Common myeloid progenitor, CD34-positive (primary cell): ENCODE results near the gene ADH1B.

Source experiments
- CTCF ChIA-PET: fragments of 350-600 bp; sonication (Branson Sonifier 250); formaldehyde crosslinking; loops from one replicate; lab custom pipeline; 2021; ENCODE audit warnings: antibody characterized with exemption; lab: Charles Lee
- POLR2A ChIA-PET: fragments of 350-600 bp; sonication (Branson Sonifier 250); formaldehyde crosslinking; loops from one replicate; lab custom pipeline; 2021; ENCODE audit warnings: antibody characterized with exemption; lab: Charles Lee
- DNase-seq, 3 donors: peaks; one replicate each; pipeline versions ENCODE4 v3.0.0 to v3.0.0-alpha.2; 2013
- H3K27ac ChIP-seq, 2 experiments: 1 replicate in 1 of 2; 2 replicates in 1 of 2; pipeline ENCODE4 v1.7.0; 2013; ENCODE audit warnings: inconsistent platforms in 2 of 2, low read length in 2 of 2, mild to moderate bottlenecking in 2 of 2, low read depth in 1 of 2, moderate library complexity in 1 of 2; ENCODE audit not compliant: severe bottlenecking in 2 of 2, insufficient read depth in 1 of 2, poor library complexity in 1 of 2
- H3K27me3 ChIP-seq, 5 experiments: replicated peaks in 2 of 5; 1 replicate in 3 of 5; 2 replicates in 2 of 5; pipeline versions ENCODE4 v1.6.1 to v1.7.0; 2013; ENCODE audit warnings: low read length in 4 of 5, mild to moderate bottlenecking in 2 of 5, moderate library complexity in 2 of 5, inconsistent platforms in 1 of 5; ENCODE audit not compliant: insufficient read depth in 5 of 5, control insufficient read depth in 4 of 5
- H3K36me3 ChIP-seq, 4 experiments: 1 replicate in 2 of 4; 2 replicates in 2 of 4; pipeline versions ENCODE4 v1.6.1 to v1.7.0; 2013; ENCODE audit warnings: low read length in 3 of 4, control low read depth in 1 of 4, mild to moderate bottlenecking in 1 of 4; ENCODE audit not compliant: control insufficient read depth in 4 of 4, insufficient read depth in 4 of 4
- H3K4me1 ChIP-seq, 4 experiments: 1 replicate in 3 of 4; 2 replicates in 1 of 4; pipeline versions ENCODE4 v1.6.1 to v1.7.1; 2013; ENCODE audit warnings: low read length in 3 of 4, mild to moderate bottlenecking in 3 of 4, control low read depth in 1 of 4, inconsistent platforms in 1 of 4, moderate library complexity in 1 of 4; ENCODE audit not compliant: control insufficient read depth in 4 of 4, insufficient read depth in 4 of 4; ENCODE audit errors: control extremely low read depth in 1 of 4
- H3K4me3 ChIP-seq, 7 experiments: 1 replicate in 4 of 7; 2 replicates in 3 of 7; pipeline versions ENCODE4 v1.5.1 to v1.7.0; 2013; ENCODE audit warnings: mild to moderate bottlenecking in 7 of 7, low read length in 6 of 7, moderate library complexity in 6 of 7, inconsistent platforms in 2 of 7, low read depth in 2 of 7, control low read depth in 1 of 7; ENCODE audit not compliant: insufficient read depth in 4 of 7, control insufficient read depth in 1 of 7; ENCODE audit errors: extremely low read depth in 1 of 7
- H3K9me3 ChIP-seq, 5 experiments: 1 replicate in 4 of 5; 2 replicates in 1 of 5; pipeline versions ENCODE4 v1.6.1 to v1.7.1; 2013; ENCODE audit warnings: low read length in 4 of 5, mild to moderate bottlenecking in 2 of 5, inconsistent platforms in 1 of 5, low read depth in 1 of 5, moderate library complexity in 1 of 5; ENCODE audit not compliant: control insufficient read depth in 4 of 5, insufficient read depth in 2 of 5; ENCODE audit errors: control extremely low read depth in 1 of 5
- WGBS: methylation state at CpG from one replicate; pipeline ENCODE4 v1.1.5; 2013; ENCODE audit not compliant: insufficient coverage; 5-methylcytosine and 5-hydroxymethylcytosine counted together

The ADH1B gene

GRCh38 chr4:99305638-99306400 lies 15.4 kb downstream of the ADH1B start:
- no peak overlapping the region for H3K27ac ChIP-seq
- WGBS: 95% methylated on average over 9 of the region's 11 CpGs
- CTCF ChIA-PET: no interaction called here
- H3K27me3 ChIP-seq: no peaks in the 10 kb centered on the region
- DNase-seq: no peak
- no peaks in the 10 kb centered on the region for H3K4me1 ChIP-seq
- H3K4me3 ChIP-seq: no peak overlapping the region
- H3K36me3 ChIP-seq: no peaks in the 10 kb centered on the region
- POLR2A ChIA-PET: no interaction called here
- no peaks in the 10 kb centered on the region for H3K9me3 ChIP-seq

GRCh38 chr4:99301376-99302164 lies 19.6 kb downstream of the ADH1B start:
- ChIA-PET CTCF (no interaction called here), POLR2A (no interaction called here)
- no peak for DNase-seq
- H3K9me3 ChIP-seq: peaks cover 0 to 1% (median 0%) of the 10 kb centered on the region in 5 experiments
- H3K4me3 ChIP-seq: no peak overlapping the region
- no peaks in the 10 kb centered on the region for H3K4me1 ChIP-seq
- WGBS: 96% methylated on average over 4 of the region's 7 CpGs
- H3K36me3 ChIP-seq: no peaks in the 10 kb centered on the region
- no peak overlapping the region for H3K27ac ChIP-seq
- H3K27me3 ChIP-seq: no peaks in the 10 kb centered on the region

GRCh38 chr4:99300934-99301333 lies 20.3 kb downstream of the ADH1B start:
- no peaks in the 10 kb centered on the region for H3K36me3 ChIP-seq
- H3K27me3 ChIP-seq: no peaks in the 10 kb centered on the region
- WGBS: no CpG with 5 or more reads among the region's 4 CpGs
- ChIA-PET POLR2A (no interaction called here), CTCF (no interaction called here)
- no peak overlapping the region for H3K27ac ChIP-seq
- no peak overlapping the region for H3K4me3 ChIP-seq
- H3K4me1 ChIP-seq: no peaks in the 10 kb centered on the region
- H3K9me3 ChIP-seq: peaks cover 0 to 1% (median 0%) of the 10 kb centered on the region in 5 experiments
- no peak for DNase-seq

GRCh38 chr4:99293357-99293756 lies 27.8 kb downstream of the ADH1B start:
- ChIA-PET CTCF (no interaction called here), POLR2A (no interaction called here)
- no peak overlapping the region for H3K27ac ChIP-seq
- 96% methylated on average over 4 of the region's 5 CpGs for WGBS
- H3K36me3 ChIP-seq: no peaks in the 10 kb centered on the region
- DNase-seq: no peak
- H3K9me3 ChIP-seq: peaks cover 0 to 14% (median 3%) of the 10 kb centered on the region in 5 experiments
- no peaks in the 10 kb centered on the region for H3K27me3 ChIP-seq
- no peaks in the 10 kb centered on the region for H3K4me1 ChIP-seq
- H3K4me3 ChIP-seq: no peak overlapping the region

- ChIA-PET CTCF (no interaction called here), POLR2A (no interaction called here)
- Histone ChIP-seq H3K27me3 (no peaks in the 10 kb centered on the region), H3K4me3 (no peak within 1 kb of the TSS), H3K36me3 (no peaks in the 10 kb centered on the region), H3K4me1 (no peaks in the 10 kb centered on the region), H3K9me3 (peaks cover 0 to 14% (median 1%) of the 10 kb centered on the region in 5 experiments), H3K27ac (no peak within 1 kb of the TSS)
- DNase-seq: no peak
- no CpG with 5 or more reads among the region's 3 CpGs for WGBS
Measured at GRCh38 chr4:99290848-99291786, 30.1 kb downstream of the ADH1B start, which contains the start of gene ADH1A. Gene ADH1A, minus strand, starts transcription at chr4:99290985. Its CDS starts 71 bp downstream, at chr4:99290914.

GRCh38 chr4:99285387-99285786 lies 35.8 kb downstream of the ADH1B start:
- no peaks in the 10 kb centered on the region for H3K36me3 ChIP-seq
- no peaks in the 10 kb centered on the region for H3K9me3 ChIP-seq
- no peak for DNase-seq
- no peaks in the 10 kb centered on the region for H3K27me3 ChIP-seq
- no peak overlapping the region for H3K4me3 ChIP-seq
- CTCF ChIA-PET: no interaction called here
- no peaks in the 10 kb centered on the region for H3K4me1 ChIP-seq
- H3K27ac ChIP-seq: no peak overlapping the region
- POLR2A ChIA-PET: no interaction called here
